ENCODE measurements around the gene OR2AE1. TPM values are rescaled to one million over a fixed set of nuclear protein-coding genes. Genes with fewer than 3 reads are reported as not detected.

OR2AE1 gene
- total RNA-seq, 1 donor, result not detected

GRCh38 chr7:99863847-99864440 is 12.9 kb downstream of the OR2AE1 start:
- TF ChIP-seq CTCF (IDR thresholded peaks at IDR 0.05; ENCODE audit: insufficient read depth, low read depth, low read length), result no peak
- no peak for DNase-seq (ENCODE audit: low read depth)
- no peak overlapping the region for H3K4me3 ChIP-seq (ENCODE audit: low read depth, low read length)

GRCh38 chr7:99860281-99861127 is 16.3 kb downstream of the OR2AE1 start:
- no peak overlapping the region for H3K4me3 ChIP-seq (ENCODE audit: low read depth, low read length)
- DNase-seq (ENCODE audit: low read depth), result peak; percentile 14
- no peak for TF ChIP-seq CTCF (IDR thresholded peaks at IDR 0.05; ENCODE audit: insufficient read depth, low read depth, low read length)

GRCh38 chr7:99855236-99855635 is 21.6 kb downstream of the OR2AE1 start:
- DNase-seq (ENCODE audit: low read depth), result no peak
- TF ChIP-seq CTCF (IDR thresholded peaks at IDR 0.05; ENCODE audit: insufficient read depth, low read depth, low read length), result no peak
- H3K4me3 ChIP-seq (ENCODE audit: low read depth, low read length), result no peak overlapping the region

- TF ChIP-seq CTCF (IDR thresholded peaks at IDR 0.05; ENCODE audit: insufficient read depth, low read depth, low read length), result no peak
- no peak for DNase-seq (ENCODE audit: low read depth)
Observed at GRCh38 chr7:99848420-99849216, 28.2 kb downstream of the OR2AE1 start.

GRCh38 chr7:99844328-99844727 is 32.5 kb downstream of the OR2AE1 start:
- TF ChIP-seq CTCF (IDR thresholded peaks at IDR 0.05; ENCODE audit: insufficient read depth, low read depth, low read length), result no peak
- no peak overlapping the region for H3K4me3 ChIP-seq (ENCODE audit: low read depth, low read length)
- DNase-seq (ENCODE audit: low read depth), result no peak

More at GRCh38 chr7:99848420-99849216, 28.2 kb downstream of the OR2AE1 start:
- H3K4me3 ChIP-seq (ENCODE audit: low read depth, low read length), result no peak overlapping the region

- no peak for TF ChIP-seq CTCF (IDR thresholded peaks at IDR 0.05; ENCODE audit: insufficient read depth, low read depth, low read length)
- no peak for DNase-seq (ENCODE audit: low read depth)
- H3K4me3 ChIP-seq (ENCODE audit: low read depth, low read length), result no peak overlapping the region
Observed at GRCh38 chr7:99843808-99844207, 33.0 kb downstream of the OR2AE1 start.

All from fibroblast of villous mesenchyme (primary cell).